K562 (cell line): ENCODE data around the gene ABCD4.

Source experiments
- CHD4 ChIP-seq: fragments of 200-600 bp; sonication (generic); IDR thresholded peaks from 3 replicates; pipeline ENCODE4 v1.6.1; 2012; ENCODE audit warnings: low read depth, mild to moderate bottlenecking, mixed read lengths, low read length, inconsistent platforms; ENCODE audit not compliant: insufficient read depth, insufficient replicate concordance, poor library complexity, severe bottlenecking
- ETV5 ChIP-seq: sonication (generic); formaldehyde crosslinking; IDR thresholded peaks from 2 replicates; pipeline ENCODE4 v1.4.0; 2020; ENCODE audit warnings: low read depth, mild to moderate bottlenecking, missing genetic modification reagents
- EZH2 ChIP-seq: IDR thresholded peaks from 2 replicates; pipeline ENCODE4 v1.6.1; 2012; ENCODE audit warnings: low read depth, mild to moderate bottlenecking, inconsistent platforms, low read length, borderline replicate concordance
- IFI16 ChIP-seq: fragments of 250-450 bp; sonication (Bioruptor Pico); IDR thresholded peaks from 2 replicates; pipeline ENCODE4 v2.1.2; 2022; ENCODE audit warnings: mild to moderate bottlenecking, inconsistent platforms
- JUND ChIP-seq, 2 experiments: IDR thresholded peaks; 2 replicates in 1 of 2; 3 replicates in 1 of 2; pipeline ENCODE4 v1.6.1; 2011; ENCODE audit warnings: borderline replicate concordance in 2 of 2, low read depth in 2 of 2, low read length in 2 of 2, improper control_type of control experiment in 1 of 2, missing biosample characterization in 1 of 2, missing genetic modification characterization in 1 of 2, missing genetic modification reagents in 1 of 2
- NFIC ChIP-seq: fragments of 450-650 bp; IDR thresholded peaks from 2 replicates; pipeline ENCODE4 v1.6.1; 2017; ENCODE audit warnings: mild to moderate bottlenecking, inconsistent platforms
- NFRKB ChIP-seq: fragments of 450-650 bp; IDR thresholded peaks from 2 replicates; pipeline ENCODE4 v1.6.1; 2016; ENCODE audit warnings: low read depth
- NR4A1 ChIP-seq, 2 experiments: fragments of 250-450 bp in 1 of 2; fragments of 450-650 bp in 1 of 2; sonication (Bioruptor Pico) in 1 of 2; IDR thresholded peaks; 2 replicates each; pipeline versions ENCODE4 v1.4.0 to v1.6.1; 2016 to 2020; ENCODE audit warnings: mild to moderate bottlenecking in 2 of 2, missing compliant biosample characterization in 1 of 2, missing genetic modification characterization in 1 of 2, moderate library complexity in 1 of 2
- NRF1 ChIP-seq, 2 experiments: fragments of 450-650 bp; IDR thresholded peaks in 1 of 2; conservative IDR thresholded peaks in 1 of 2; 2 replicates each; pipeline ENCODE4 v1.6.1; 2014; ENCODE audit warnings: mild to moderate bottlenecking in 2 of 2
- POLR2AphosphoS5 ChIP-seq: IDR thresholded peaks from 2 replicates; pipeline ENCODE4 v1.6.1; 2011; ENCODE audit warnings: mild to moderate bottlenecking, low read depth, low read length, moderate library complexity; ENCODE audit not compliant: control insufficient read depth, insufficient read depth
- TF ChIP-seq, protein P1 (sequence below), 3 experiments: IDR thresholded peaks in 2 of 3; conservative IDR thresholded peaks in 1 of 3; 2 replicates each; pipeline ENCODE4 v1.5.1; 2011 to 2012; ENCODE audit warnings: low read length in 3 of 3, mild to moderate bottlenecking in 3 of 3, control low read depth in 2 of 3, improper control_type of control experiment in 1 of 3, inconsistent platforms in 1 of 3, low read depth in 1 of 3, mixed read lengths in 1 of 3, moderate library complexity in 1 of 3; ENCODE audit not compliant: insufficient read depth in 2 of 3
- TF ChIP-seq, protein P2 (sequence below): sonication (generic); formaldehyde crosslinking; IDR thresholded peaks from 2 replicates; pipeline ENCODE4 v1.8.1; 2023; ENCODE audit warnings: mild to moderate bottlenecking, missing genetic modification reagents
- TF ChIP-seq, protein P3 (sequence below), 3 experiments: fragments of 200-800 bp in 1 of 3; fragments of 250-450 bp in 1 of 3; fragments of 450-650 bp in 1 of 3; sonication (Bioruptor Pico) in 1 of 3; sonication (Bioruptor generic) in 1 of 3; formaldehyde crosslinking in 1 of 3; IDR thresholded peaks; 2 replicates each; pipeline versions ENCODE4 v1.6.1 to v1.8.0; 2016 to 2022; ENCODE audit warnings: mild to moderate bottlenecking in 2 of 3, missing genetic modification characterization in 2 of 3, missing compliant biosample characterization in 1 of 3, moderate library complexity in 1 of 3

DNA sequence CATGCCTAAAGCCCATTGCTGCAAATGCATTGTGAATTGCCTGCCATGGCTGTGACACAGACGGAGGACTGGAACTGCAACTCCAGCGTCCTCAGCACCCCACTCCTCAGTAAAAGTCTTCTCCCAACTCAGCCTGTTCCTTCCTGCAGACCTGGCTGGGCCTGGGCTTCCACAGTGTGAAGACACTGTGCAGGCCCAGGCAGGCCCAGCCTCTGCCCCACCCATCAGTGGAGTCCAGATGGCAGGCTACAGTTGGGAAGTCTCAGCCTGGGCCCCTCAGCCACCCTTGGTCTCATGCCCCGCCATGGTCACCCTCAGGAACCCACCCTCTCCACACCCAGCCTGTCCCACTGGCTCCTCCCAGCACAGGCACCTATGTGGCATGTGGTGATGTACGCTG is 41.4 kb downstream of the ABCD4 start:
- no peak for TF ChIP-seq JUND (IDR thresholded peaks at IDR 0.05; ENCODE audit: borderline replicate concordance, low read depth, low read length)
- no peak for TF ChIP-seq JUND (tag; IDR thresholded peaks at IDR 0.05; ENCODE audit: borderline replicate concordance, low read depth, low read length)
- no peak for TF ChIP-seq NFIC
- TF ChIP-seq, protein P1, sequence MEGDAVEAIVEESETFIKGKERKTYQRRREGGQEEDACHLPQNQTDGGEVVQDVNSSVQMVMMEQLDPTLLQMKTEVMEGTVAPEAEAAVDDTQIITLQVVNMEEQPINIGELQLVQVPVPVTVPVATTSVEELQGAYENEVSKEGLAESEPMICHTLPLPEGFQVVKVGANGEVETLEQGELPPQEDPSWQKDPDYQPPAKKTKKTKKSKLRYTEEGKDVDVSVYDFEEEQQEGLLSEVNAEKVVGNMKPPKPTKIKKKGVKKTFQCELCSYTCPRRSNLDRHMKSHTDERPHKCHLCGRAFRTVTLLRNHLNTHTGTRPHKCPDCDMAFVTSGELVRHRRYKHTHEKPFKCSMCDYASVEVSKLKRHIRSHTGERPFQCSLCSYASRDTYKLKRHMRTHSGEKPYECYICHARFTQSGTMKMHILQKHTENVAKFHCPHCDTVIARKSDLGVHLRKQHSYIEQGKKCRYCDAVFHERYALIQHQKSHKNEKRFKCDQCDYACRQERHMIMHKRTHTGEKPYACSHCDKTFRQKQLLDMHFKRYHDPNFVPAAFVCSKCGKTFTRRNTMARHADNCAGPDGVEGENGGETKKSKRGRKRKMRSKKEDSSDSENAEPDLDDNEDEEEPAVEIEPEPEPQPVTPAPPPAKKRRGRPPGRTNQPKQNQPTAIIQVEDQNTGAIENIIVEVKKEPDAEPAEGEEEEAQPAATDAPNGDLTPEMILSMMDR (IDR thresholded peaks at IDR 0.05 in 2 of 3, conservative IDR thresholded peaks at IDR 0.05 in 1 of 3; ENCODE audit: insufficient read depth in 2 of 3, low read depth in 1 of 3, low read length in 3 of 3), result no peak
- TF ChIP-seq NR4A1 (CRISPR knock-in tag; IDR thresholded peaks at IDR 0.05), result no peak
- no peak for TF ChIP-seq NR4A1 (tag; IDR thresholded peaks at IDR 0.05)
- no peak for TF ChIP-seq EZH2
- TF ChIP-seq CHD4, result no peak
- TF ChIP-seq, protein P2, sequence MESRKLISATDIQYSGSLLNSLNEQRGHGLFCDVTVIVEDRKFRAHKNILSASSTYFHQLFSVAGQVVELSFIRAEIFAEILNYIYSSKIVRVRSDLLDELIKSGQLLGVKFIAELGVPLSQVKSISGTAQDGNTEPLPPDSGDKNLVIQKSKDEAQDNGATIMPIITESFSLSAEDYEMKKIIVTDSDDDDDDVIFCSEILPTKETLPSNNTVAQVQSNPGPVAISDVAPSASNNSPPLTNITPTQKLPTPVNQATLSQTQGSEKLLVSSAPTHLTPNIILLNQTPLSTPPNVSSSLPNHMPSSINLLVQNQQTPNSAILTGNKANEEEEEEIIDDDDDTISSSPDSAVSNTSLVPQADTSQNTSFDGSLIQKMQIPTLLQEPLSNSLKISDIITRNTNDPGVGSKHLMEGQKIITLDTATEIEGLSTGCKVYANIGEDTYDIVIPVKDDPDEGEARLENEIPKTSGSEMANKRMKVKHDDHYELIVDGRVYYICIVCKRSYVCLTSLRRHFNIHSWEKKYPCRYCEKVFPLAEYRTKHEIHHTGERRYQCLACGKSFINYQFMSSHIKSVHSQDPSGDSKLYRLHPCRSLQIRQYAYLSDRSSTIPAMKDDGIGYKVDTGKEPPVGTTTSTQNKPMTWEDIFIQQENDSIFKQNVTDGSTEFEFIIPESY (CRISPR knock-in tag), result no peak
- TF ChIP-seq POLR2AphosphoS5, result no peak
- TF ChIP-seq NRF1 (conservative IDR thresholded peaks at IDR 0.05 in 1 of 2, IDR thresholded peaks at IDR 0.05 in 1 of 2), result no peak
- no peak for TF ChIP-seq NFRKB
- no peak for TF ChIP-seq ETV5 (CRISPR knock-in tag)
- TF ChIP-seq, protein P3, sequence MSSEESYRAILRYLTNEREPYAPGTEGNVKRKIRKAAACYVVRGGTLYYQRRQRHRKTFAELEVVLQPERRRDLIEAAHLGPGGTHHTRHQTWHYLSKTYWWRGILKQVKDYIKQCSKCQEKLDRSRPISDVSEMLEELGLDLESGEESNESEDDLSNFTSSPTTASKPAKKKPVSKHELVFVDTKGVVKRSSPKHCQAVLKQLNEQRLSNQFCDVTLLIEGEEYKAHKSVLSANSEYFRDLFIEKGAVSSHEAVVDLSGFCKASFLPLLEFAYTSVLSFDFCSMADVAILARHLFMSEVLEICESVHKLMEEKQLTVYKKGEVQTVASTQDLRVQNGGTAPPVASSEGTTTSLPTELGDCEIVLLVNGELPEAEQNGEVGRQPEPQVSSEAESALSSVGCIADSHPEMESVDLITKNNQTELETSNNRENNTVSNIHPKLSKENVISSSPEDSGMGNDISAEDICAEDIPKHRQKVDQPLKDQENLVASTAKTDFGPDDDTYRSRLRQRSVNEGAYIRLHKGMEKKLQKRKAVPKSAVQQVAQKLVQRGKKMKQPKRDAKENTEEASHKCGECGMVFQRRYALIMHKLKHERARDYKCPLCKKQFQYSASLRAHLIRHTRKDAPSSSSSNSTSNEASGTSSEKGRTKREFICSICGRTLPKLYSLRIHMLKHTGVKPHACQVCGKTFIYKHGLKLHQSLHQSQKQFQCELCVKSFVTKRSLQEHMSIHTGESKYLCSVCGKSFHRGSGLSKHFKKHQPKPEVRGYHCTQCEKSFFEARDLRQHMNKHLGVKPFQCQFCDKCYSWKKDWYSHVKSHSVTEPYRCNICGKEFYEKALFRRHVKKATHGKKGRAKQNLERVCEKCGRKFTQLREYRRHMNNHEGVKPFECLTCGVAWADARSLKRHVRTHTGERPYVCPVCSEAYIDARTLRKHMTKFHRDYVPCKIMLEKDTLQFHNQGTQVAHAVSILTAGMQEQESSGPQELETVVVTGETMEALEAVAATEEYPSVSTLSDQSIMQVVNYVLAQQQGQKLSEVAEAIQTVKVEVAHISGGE (CRISPR knock-in tag; IDR thresholded peaks at IDR 0.05), result no peak
- TF ChIP-seq IFI16 (CRISPR knock-in tag), result no peak
